Tibial artery (tissue), 4 donors: Measurements from ENCODE around the gene LMBRD1.

Source experiments
- DNase-seq, 2 donors: peaks; one replicate each; pipeline ENCODE4 v3.0.0-alpha.2; 2019
- H3K27ac ChIP-seq, 2 donors: fragments of 200-600 bp; sonication (generic) in 1 of 2; 1 replicate in 1 of 2; 2 replicates in 1 of 2; pipeline ENCODE4 v1.5.1; 2018 to 2019; ENCODE audit warnings: mild to moderate bottlenecking in 1 of 2
- H3K27me3 ChIP-seq, 2 donors: fragments of 200-600 bp; sonication (generic) in 1 of 2; one replicate each; pipeline versions ENCODE4 v1.5.1 to v1.6.0; 2016 to 2019
- H3K36me3 ChIP-seq, 3 donors: fragments of 200-600 bp; sonication (generic) in 2 of 3; one replicate each; pipeline ENCODE4 v1.5.1; 2016 to 2019; ENCODE audit warnings: mild to moderate bottlenecking in 2 of 3
- H3K4me1 ChIP-seq, 4 donors: fragments of 200-600 bp; sonication (generic) in 2 of 4; 1 replicate in 3 of 4; 2 replicates in 1 of 4; pipeline ENCODE4 v1.5.1; 2016 to 2019
- H3K4me3 ChIP-seq, 2 donors: fragments of 200-600 bp; sonication (generic) in 1 of 2; 1 replicate in 1 of 2; 2 replicates in 1 of 2; pipeline ENCODE4 v1.5.1; 2018 to 2019; ENCODE audit warnings: mild to moderate bottlenecking in 2 of 2
- H3K9me3 ChIP-seq, 3 donors: fragments of 200-600 bp; sonication (generic) in 1 of 3; one replicate each; pipeline ENCODE4 v1.5.1; 2016 to 2019
- intact Hi-C: fragments of 100-400 bp; cut with DNase I; formaldehyde crosslinking; loops from one replicate; pipeline ENCODE4 v1.15.0; 2023; ENCODE audit warnings: low total_unique reads
- TF ChIP-seq, protein P1 (sequence below), 2 experiments: fragments of 200-600 bp in 1 of 2; fragments of 450-650 bp in 1 of 2; IDR thresholded peaks; one replicate each; pipeline ENCODE4 v1.5.1; 2017 to 2019; ENCODE audit warnings: antibody characterized with exemption in 2 of 2, mild to moderate bottlenecking in 1 of 2, moderate library complexity in 1 of 2

Gene LMBRD1

DNA sequence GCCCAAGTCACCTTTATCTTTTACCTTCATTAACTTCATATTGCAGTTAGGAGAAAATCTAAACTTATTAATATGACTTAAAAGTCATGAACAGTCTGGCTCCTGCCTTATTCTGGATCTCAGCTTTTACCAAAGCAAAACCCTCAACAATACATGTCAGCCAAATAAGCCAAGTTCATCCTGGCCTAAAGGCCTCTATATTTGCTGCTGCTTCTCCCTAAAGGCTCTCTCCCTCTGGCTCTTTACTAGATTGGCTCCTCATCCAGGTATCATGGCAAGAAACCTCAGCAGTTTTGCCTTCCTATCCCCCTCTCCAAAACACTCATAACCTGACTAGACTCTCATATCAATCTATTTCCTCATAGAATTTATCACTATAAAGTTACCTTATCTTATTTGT lies 11.1 kb downstream of the LMBRD1 start:
- TF ChIP-seq, protein P1, sequence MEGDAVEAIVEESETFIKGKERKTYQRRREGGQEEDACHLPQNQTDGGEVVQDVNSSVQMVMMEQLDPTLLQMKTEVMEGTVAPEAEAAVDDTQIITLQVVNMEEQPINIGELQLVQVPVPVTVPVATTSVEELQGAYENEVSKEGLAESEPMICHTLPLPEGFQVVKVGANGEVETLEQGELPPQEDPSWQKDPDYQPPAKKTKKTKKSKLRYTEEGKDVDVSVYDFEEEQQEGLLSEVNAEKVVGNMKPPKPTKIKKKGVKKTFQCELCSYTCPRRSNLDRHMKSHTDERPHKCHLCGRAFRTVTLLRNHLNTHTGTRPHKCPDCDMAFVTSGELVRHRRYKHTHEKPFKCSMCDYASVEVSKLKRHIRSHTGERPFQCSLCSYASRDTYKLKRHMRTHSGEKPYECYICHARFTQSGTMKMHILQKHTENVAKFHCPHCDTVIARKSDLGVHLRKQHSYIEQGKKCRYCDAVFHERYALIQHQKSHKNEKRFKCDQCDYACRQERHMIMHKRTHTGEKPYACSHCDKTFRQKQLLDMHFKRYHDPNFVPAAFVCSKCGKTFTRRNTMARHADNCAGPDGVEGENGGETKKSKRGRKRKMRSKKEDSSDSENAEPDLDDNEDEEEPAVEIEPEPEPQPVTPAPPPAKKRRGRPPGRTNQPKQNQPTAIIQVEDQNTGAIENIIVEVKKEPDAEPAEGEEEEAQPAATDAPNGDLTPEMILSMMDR (IDR thresholded peaks at IDR 0.05): no peak
- no peak overlapping the region for H3K4me3 ChIP-seq
- H3K9me3 ChIP-seq: no peaks in the 10 kb centered on the region
- peaks cover 0 to 11% (median 4%) of the 10 kb centered on the region in 4 donors for H3K4me1 ChIP-seq
- no peaks in the 10 kb centered on the region for H3K27me3 ChIP-seq
- intact Hi-C loops: no loop called here
- no peak overlapping the region for H3K27ac ChIP-seq
- no peak for DNase-seq
- peaks cover 4 to 12% (median 4%) of the 10 kb centered on the region in 3 donors for H3K36me3 ChIP-seq

DNA sequence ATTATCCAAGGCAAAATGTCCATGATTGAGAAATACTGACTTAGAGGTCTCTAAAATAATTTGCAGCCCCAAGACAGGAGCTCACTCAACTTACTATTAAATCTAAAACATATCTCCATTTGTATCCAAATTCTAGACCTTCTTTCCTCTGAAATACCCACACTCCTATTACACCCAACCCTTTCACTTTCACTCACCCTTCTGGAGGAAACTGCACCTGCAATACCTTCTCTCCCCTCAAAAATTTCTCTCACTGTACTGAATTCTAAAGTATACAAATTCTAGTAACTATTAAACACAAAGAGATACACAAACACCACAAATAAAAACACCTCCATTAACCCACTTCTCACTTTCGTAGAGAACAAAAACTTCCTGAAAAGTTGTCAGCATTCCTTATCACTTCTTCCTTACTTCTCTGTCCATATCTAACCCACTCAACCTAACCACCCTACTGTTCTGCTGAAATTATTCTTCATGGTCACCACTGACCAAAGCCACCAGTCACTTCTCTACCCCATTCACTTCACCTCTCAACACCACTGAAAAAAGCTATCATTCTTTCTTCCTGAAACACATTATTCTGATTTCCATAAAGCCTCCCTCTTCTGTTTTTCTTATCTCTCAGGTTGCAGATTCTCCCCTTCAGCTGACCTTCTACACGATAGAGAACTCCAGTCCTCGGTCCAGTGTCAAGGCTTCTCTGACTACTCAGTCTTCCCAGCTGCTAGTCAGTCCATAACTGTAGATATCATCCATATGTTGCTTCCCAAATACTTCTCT lies 12.0 kb downstream of the LMBRD1 start:
- H3K4me1 ChIP-seq: peaks cover 0 to 5% (median 2%) of the 10 kb centered on the region in 4 donors
- no peak overlapping the region for H3K4me3 ChIP-seq
- H3K36me3 ChIP-seq: peaks cover 4 to 17% (median 6%) of the 10 kb centered on the region in 3 donors
- H3K9me3 ChIP-seq: no peaks in the 10 kb centered on the region
- H3K27me3 ChIP-seq: no peaks in the 10 kb centered on the region
- intact Hi-C loops: no loop called here
- TF ChIP-seq, protein P1 (IDR thresholded peaks at IDR 0.05): no peak
- no peak for DNase-seq
- H3K27ac ChIP-seq: no peak overlapping the region

DNA sequence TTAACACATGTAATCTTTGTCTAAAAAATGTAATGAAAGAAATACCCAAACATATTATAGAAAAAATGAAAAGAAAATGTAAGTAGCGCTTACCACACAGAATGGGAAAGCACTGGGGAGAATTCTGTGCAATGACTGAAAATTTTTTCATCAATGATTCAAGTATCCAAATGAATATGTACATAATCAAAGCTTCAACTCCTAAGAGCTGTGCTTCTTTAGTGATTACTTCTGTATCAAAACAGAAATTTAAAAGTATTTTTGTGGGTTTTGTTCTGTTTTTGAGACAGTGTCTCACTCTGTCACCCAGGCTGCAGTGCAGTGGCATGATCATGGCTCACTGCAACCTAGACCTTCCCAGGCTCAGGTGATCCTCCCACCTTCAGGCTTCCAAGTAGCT lies 13.7 kb downstream of the LMBRD1 start:
- TF ChIP-seq, protein P1 (IDR thresholded peaks at IDR 0.05): no peak
- Histone ChIP-seq H3K36me3 (peaks cover 4 to 10% (median 6%) of the 10 kb centered on the region in 3 donors), H3K4me3 (no peak overlapping the region), H3K4me1 (peaks cover 0 to 5% (median 2%) of the 10 kb centered on the region in 4 donors), H3K27ac (no peak overlapping the region), H3K27me3 (no peaks in the 10 kb centered on the region), H3K9me3 (no peaks in the 10 kb centered on the region)
- intact Hi-C loops: no loop called here
- DNase-seq: no peak

DNA sequence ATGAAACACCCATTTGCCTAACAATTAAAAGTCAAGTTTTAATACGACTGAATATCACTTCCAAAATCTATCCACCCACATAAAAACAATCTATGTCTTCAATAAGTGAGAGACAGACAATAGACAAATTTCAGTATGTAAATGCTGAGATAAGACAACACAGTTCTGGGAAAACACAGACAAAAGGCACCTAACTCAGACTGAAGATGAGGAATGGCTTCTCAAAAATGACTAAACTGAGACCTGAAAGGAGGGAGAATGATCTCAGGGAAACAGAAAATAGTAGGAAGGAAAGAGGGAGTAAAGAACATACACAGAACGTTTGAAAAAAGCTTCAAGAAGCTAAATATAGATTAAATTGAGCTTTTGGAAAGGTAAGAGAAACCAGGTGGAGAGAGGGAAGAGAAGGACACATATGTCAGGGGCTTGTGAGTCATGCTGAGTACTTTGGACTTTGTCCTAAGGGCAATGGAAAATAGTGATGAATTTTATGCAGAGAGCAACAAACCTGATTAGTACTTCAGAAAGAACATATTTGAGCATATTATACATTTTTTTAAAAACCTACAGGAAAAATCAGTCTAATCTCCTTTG lies 16.1 kb downstream of the LMBRD1 start:
- peaks cover 0 to 5% (median 2%) of the 10 kb centered on the region in 4 donors for H3K4me1 ChIP-seq
- H3K27me3 ChIP-seq: no peaks in the 10 kb centered on the region
- no peak overlapping the region for H3K27ac ChIP-seq
- intact Hi-C loops: no loop called here
- no peaks in the 10 kb centered on the region for H3K9me3 ChIP-seq
- peaks cover 6 to 12% (median 7%) of the 10 kb centered on the region in 3 donors for H3K36me3 ChIP-seq
- DNase-seq: no peak
- no peak overlapping the region for H3K4me3 ChIP-seq
- TF ChIP-seq, protein P1 (IDR thresholded peaks at IDR 0.05): no peak

DNA sequence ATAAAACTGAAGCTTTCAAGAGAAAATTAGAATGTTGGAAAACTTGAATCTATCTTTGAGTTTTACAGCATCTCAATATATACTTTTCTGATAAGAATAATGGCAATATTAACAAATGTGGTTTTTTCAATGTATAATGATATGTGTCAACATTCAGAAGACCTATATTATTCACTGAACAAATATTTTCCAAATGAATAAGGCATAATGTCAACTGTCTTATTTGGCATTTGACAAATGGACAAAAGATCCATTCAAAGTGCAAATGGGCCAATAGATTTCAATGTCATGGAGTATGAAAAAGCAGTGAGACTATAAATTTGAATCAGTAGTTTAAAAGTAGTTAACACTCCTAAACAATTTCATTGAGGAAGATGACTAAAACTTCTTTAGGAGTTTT lies 20.9 kb downstream of the LMBRD1 start:
- Histone ChIP-seq H3K4me3 (no peak overlapping the region), H3K27ac (no peak overlapping the region), H3K36me3 (peaks cover 6 to 8% (median 7%) of the 10 kb centered on the region in 3 donors), H3K27me3 (no peaks in the 10 kb centered on the region), H3K4me1 (no peaks in the 10 kb centered on the region), H3K9me3 (no peaks in the 10 kb centered on the region)
- intact Hi-C loops: no loop called here
- DNase-seq: no peak
- TF ChIP-seq, protein P1 (IDR thresholded peaks at IDR 0.05): no peak
